GM12878 (cell line): ENCODE results near the gene FDX2. TPM values are rescaled to one million over a fixed set of nuclear protein-coding genes. Genes with fewer than 3 reads are reported as not detected.
A peak's percentile ranks its signal among the peaks of the same experiment; 100 is the strongest.

Source experiments
- ATAC-seq: fragments of 200-7000 bp; cut with Tn5 transposase; 3 replicates; pipeline ENCODE4 v1.9.1; 2020; ENCODE audit warnings: mild to moderate bottlenecking, moderate library complexity
- BruUV-seq: library from RNA; stranded (reverse); fragments of 400-500 nt; replicated peaks from 2 replicates; lab custom pipeline; 2021; lab: Mats Ljungman, UMichigan
- CTCF ChIA-PET: fragments of 300-600 bp; sonication (Branson Sonifier 250); formaldehyde crosslinking; extraction: SDS; loops from one replicate; lab custom pipeline; 2021; ENCODE audit warnings: inconsistent platforms; lab: Yijun Ruan, JAX
- POLR2A ChIA-PET: fragments of 350-600 bp; formaldehyde crosslinking; extraction: SDS; loops from one replicate; lab custom pipeline; 2021; ENCODE audit warnings: inconsistent platforms; lab: Charles Lee
- RAD21 ChIA-PET: fragments of 300-600 bp; sonication (Branson Sonifier 250); formaldehyde crosslinking; loops from one replicate; lab custom pipeline; 2023; ENCODE audit warnings: antibody characterized with exemption; ENCODE audit not compliant: unreplicated experiment; lab: Charles Lee
- SMC1A ChIA-PET: fragments of 300-600 bp; sonication (Branson Sonifier 250); formaldehyde crosslinking; loops from one replicate; lab custom pipeline; 2023; ENCODE audit not compliant: unreplicated experiment, uncharacterized antibody; lab: Charles Lee
- DNase-seq: peaks from one replicate; pipeline ENCODE4 v3.0.0-alpha.2; 2011; ENCODE audit warnings: low read depth, low spot score
- FAIRE-seq: peaks from 3 replicates; lab custom pipeline; 2011; peaks lifted over from hg19 to GRCh38; lab: Jason Lieb, UNC
- H2AFZ ChIP-seq: 2 replicates; pipeline ENCODE4 v1.6.0; 2011; ENCODE audit warnings: low read depth, low read length, control low read depth; ENCODE audit not compliant: control insufficient read depth
- H3K27ac ChIP-seq: 2 replicates; pipeline ENCODE4 v1.5.1; 2011; ENCODE audit warnings: control low read depth; ENCODE audit not compliant: control insufficient read depth, insufficient read depth
- H3K27me3 ChIP-seq, 2 experiments: replicated peaks in 1 of 2; 2 replicates each; pipeline versions ENCODE4 v1.6.0 to v1.6.1; 2011; ENCODE audit warnings: low read length in 1 of 2; ENCODE audit not compliant: control insufficient read depth in 2 of 2, insufficient read depth in 2 of 2
- H3K36me3 ChIP-seq, 2 experiments: 2 replicates each; pipeline ENCODE4 v1.5.1; 2011; ENCODE audit warnings: low read length in 1 of 2; ENCODE audit not compliant: control insufficient read depth in 2 of 2, insufficient read depth in 2 of 2
- H3K4me1 ChIP-seq: 2 replicates; pipeline ENCODE4 v1.6.1; 2011; ENCODE audit warnings: mild to moderate bottlenecking, low read length, moderate library complexity, mixed read lengths; ENCODE audit not compliant: control insufficient read depth, insufficient read depth
- H3K4me2 ChIP-seq: 2 replicates; pipeline ENCODE4 v1.6.0; 2011; ENCODE audit warnings: control low read depth; ENCODE audit not compliant: control insufficient read depth, insufficient read depth
- H3K4me3 ChIP-seq: fragments of 200-600 bp; sonication (generic); 2 replicates; pipeline ENCODE4 v1.5.1; 2016
- H3K79me2 ChIP-seq: 2 replicates; pipeline ENCODE4 v1.6.0; 2011; ENCODE audit warnings: low read length; ENCODE audit not compliant: control insufficient read depth, insufficient read depth
- H3K9ac ChIP-seq: 2 replicates; pipeline ENCODE4 v1.8.0; 2011; ENCODE audit warnings: low read length, control low read depth, mixed read lengths; ENCODE audit not compliant: control insufficient read depth, insufficient read depth
- H3K9me3 ChIP-seq: replicated peaks from 3 replicates; pipeline ENCODE4 v1.5.1; 2011; ENCODE audit warnings: mild to moderate bottlenecking, low read length; ENCODE audit not compliant: control insufficient read depth, insufficient read depth
- H4K20me1 ChIP-seq: 2 replicates; pipeline ENCODE4 v1.6.0; 2011; ENCODE audit not compliant: control insufficient read depth, insufficient read depth
- EGR1 ChIP-seq, 2 experiments: IDR thresholded peaks; 1 replicate in 1 of 2; 2 replicates in 1 of 2; pipeline ENCODE4 v1.6.1; 2011 to 2012; ENCODE audit warnings: low read depth in 2 of 2, low read length in 2 of 2, borderline replicate concordance in 1 of 2, mild to moderate bottlenecking in 1 of 2, moderate library complexity in 1 of 2
- EZH2 ChIP-seq: IDR thresholded peaks from 2 replicates; pipeline ENCODE4 v1.6.1; 2012; ENCODE audit warnings: low read depth, mild to moderate bottlenecking, control low read depth, inconsistent platforms, low read length, borderline replicate concordance; ENCODE audit not compliant: control insufficient read depth
- FOXK2 ChIP-seq: fragments of 450-650 bp; IDR thresholded peaks from 2 replicates; pipeline ENCODE4 v1.6.1; 2017; ENCODE audit warnings: mild to moderate bottlenecking, moderate library complexity
- HDAC6 ChIP-seq: fragments of 200-600 bp; sonication (generic); IDR thresholded peaks from one replicate; pipeline ENCODE4 v1.8.0; 2017; ENCODE audit warnings: antibody characterized with exemption; ENCODE audit not compliant: unreplicated experiment
- JUND ChIP-seq: IDR thresholded peaks from 2 replicates; pipeline ENCODE4 v1.6.1; 2012; ENCODE audit warnings: low read depth, mild to moderate bottlenecking, low read length, improper control_type of control experiment, moderate library complexity
- MTA3 ChIP-seq: IDR thresholded peaks from 2 replicates; pipeline ENCODE4 v1.6.1; 2012; ENCODE audit warnings: low read length, inconsistent platforms, borderline replicate concordance
- MXI1 ChIP-seq: fragments of 150-350 bp; IDR thresholded peaks from 2 replicates; pipeline ENCODE4 v1.6.1; 2011; ENCODE audit warnings: low read depth, mild to moderate bottlenecking, inconsistent platforms, low read length, improper control_type of control experiment
- SRF ChIP-seq, 2 experiments: IDR thresholded peaks; 2 replicates each; pipeline ENCODE4 v1.6.1; 2011; ENCODE audit warnings: low read depth in 2 of 2, low read length in 2 of 2, mild to moderate bottlenecking in 1 of 2, moderate library complexity in 1 of 2
- TCF7 ChIP-seq: IDR thresholded peaks from 2 replicates; pipeline ENCODE4 v1.6.1; 2014; ENCODE audit warnings: antibody characterized with exemption, borderline replicate concordance
- WGBS: methylation state at CpG from one replicate; pipeline ENCODE4 v1.1.6; 2016; ENCODE audit warnings: low lambda C conversion rate; ENCODE audit not compliant: insufficient replicate concordance, insufficient coverage; ENCODE audit errors: missing lambda C conversion rate; 5-methylcytosine and 5-hydroxymethylcytosine counted together
- in situ Hi-C: fragments of 300-500 bp; cut with MboI; formaldehyde crosslinking; loops from 9 replicates; pipeline ENCODE4 v1.14.3; 2018; ENCODE audit warnings: mixed read lengths
- intact Hi-C: fragments of 100-400 bp; cut with micrococcal nuclease; formaldehyde crosslinking; loops from one replicate; pipeline ENCODE4 v1.14.2; 2022; ENCODE audit not compliant: unreplicated experiment
- polyA plus RNA-seq, 11 experiments: library from polyadenylated mRNA; depleted of rRNA in 4 of 11; unstranded in 6 of 11; stranded (reverse) in 5 of 11; fragments of >200 nt; fragmentation: Nextera tagmentation in 4 of 11; fragmentation: Illumina TruSeq in 1 of 11; extraction: Ambion mirVana in 4 of 11; extraction: Trizol in 1 of 11; gene quantifications; 1 replicate in 1 of 11; 2 replicates in 10 of 11; pipeline versions ENCODE4 v1.2.1 to v1.2.3, GENCODE V29; 2011 to 2016; ENCODE audit warnings: inconsistent platforms in 2 of 11, missing spikeins in 2 of 11, low read depth in 1 of 11
- total RNA-seq, 4 experiments: library from RNA; depleted of rRNA in 3 of 4; stranded (reverse); fragments of >200 nt in 3 of 4; fragmentation: Illumina TruSeq in 1 of 4; extraction: Trizol in 1 of 4; gene quantifications; 2 replicates each; pipeline versions ENCODE4 v1.2.1 to v1.2.3, GENCODE V29; 2013 to 2021
- TF ChIP-seq, protein P1 (sequence below): fragments of 450-650 bp; formaldehyde crosslinking; IDR thresholded peaks from 2 replicates; pipeline ENCODE4 v1.4.0; 2020; ENCODE audit warnings: mild to moderate bottlenecking, moderate library complexity

FDX2 gene
- total and polyA plus RNA-seq, 10 of the 15 experiments (the other 5 are each of a cell fraction or from before 2014, with no cell fraction given) = 1.4 to 50.4 (median 24.7) TPM

- intact Hi-C loops = loop anchor here (5.0 kb wide), 1 partner anchor 58 kb away; the partner anchor contains the start of gene RAVER1
- no peak for FAIRE-seq
- in situ Hi-C loops = no loop called here
Observed at GRCh38 chr19:10274589-10274988, 41.2 kb downstream of the FDX2 start.

More at GRCh38 chr19:10274589-10274988, 41.2 kb downstream of the FDX2 start:
- Histone ChIP-seq H3K4me1 (no peaks in the 10 kb centered on the region; the same call in 1 of the 2 replicates), H3K9me3 (no peaks in the 10 kb centered on the region), H3K4me2 (peak overlapping the region; percentile 49), H3K27ac (0 out of 2 replicates have a peak overlapping the region, but pooled peaks have one; percentile 4), H3K79me2 (peaks cover 74% of the 10 kb centered on the region), H3K36me3 (peaks cover 13 to 14% of the 10 kb centered on the region in 2 experiments; a peak in 3 of 4 replicates), H3K27me3 (no peaks in the 10 kb centered on the region), H2AFZ (no peak overlapping the region), H3K4me3 (peak overlapping the region; percentile 57), H4K20me1 (no peaks in the 10 kb centered on the region), H3K9ac (peak overlapping the region; percentile 18; the same call in 1 of the 2 replicates)
- RAD21 ChIA-PET = interaction anchor here (0.6 to 6.0 kb wide), 4 partner anchors 13 to 131 kb away, joined by 4 to 119 read pairs (median 9); partner anchors contain the start of genes ICAM4 and ICAM5
- ATAC-seq (no peak), DNase-seq (no peak)
- no TSS peak for BruUV-seq
- TF ChIP-seq EZH2 = no peak
- no peak for TF ChIP-seq EGR1 (IDR thresholded peaks at IDR 0.05; ENCODE audit: borderline replicate concordance in 1 of 2, low read depth in 2 of 2, low read length in 2 of 2)
- TF ChIP-seq, protein P1, sequence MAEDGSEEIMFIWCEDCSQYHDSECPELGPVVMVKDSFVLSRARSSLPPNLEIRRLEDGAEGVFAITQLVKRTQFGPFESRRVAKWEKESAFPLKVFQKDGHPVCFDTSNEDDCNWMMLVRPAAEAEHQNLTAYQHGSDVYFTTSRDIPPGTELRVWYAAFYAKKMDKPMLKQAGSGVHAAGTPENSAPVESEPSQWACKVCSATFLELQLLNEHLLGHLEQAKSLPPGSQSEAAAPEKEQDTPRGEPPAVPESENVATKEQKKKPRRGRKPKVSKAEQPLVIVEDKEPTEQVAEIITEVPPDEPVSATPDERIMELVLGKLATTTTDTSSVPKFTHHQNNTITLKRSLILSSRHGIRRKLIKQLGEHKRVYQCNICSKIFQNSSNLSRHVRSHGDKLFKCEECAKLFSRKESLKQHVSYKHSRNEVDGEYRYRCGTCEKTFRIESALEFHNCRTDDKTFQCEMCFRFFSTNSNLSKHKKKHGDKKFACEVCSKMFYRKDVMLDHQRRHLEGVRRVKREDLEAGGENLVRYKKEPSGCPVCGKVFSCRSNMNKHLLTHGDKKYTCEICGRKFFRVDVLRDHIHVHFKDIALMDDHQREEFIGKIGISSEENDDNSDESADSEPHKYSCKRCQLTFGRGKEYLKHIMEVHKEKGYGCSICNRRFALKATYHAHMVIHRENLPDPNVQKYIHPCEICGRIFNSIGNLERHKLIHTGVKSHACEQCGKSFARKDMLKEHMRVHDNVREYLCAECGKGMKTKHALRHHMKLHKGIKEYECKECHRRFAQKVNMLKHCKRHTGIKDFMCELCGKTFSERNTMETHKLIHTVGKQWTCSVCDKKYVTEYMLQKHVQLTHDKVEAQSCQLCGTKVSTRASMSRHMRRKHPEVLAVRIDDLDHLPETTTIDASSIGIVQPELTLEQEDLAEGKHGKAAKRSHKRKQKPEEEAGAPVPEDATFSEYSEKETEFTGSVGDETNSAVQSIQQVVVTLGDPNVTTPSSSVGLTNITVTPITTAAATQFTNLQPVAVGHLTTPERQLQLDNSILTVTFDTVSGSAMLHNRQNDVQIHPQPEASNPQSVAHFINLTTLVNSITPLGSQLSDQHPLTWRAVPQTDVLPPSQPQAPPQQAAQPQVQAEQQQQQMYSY = no peak
- TF ChIP-seq SRF (IDR thresholded peaks at IDR 0.05; ENCODE audit: low read depth in 2 of 2, low read length in 2 of 2) = no peak
- no peak for TF ChIP-seq HDAC6
- no peak for TF ChIP-seq MTA3
- TF ChIP-seq JUND = no peak
- no peak for TF ChIP-seq FOXK2
- TF ChIP-seq MXI1 = no peak
- TF ChIP-seq TCF7 = no peak
- WGBS = 80% methylated on average over 10 of the region's 10 CpGs
- POLR2A ChIA-PET = interaction anchor here (0.6 to 4.7 kb wide), 6 partner anchors 14 to 624 kb away, joined by 3 to 32 read pairs (median 4); partner anchors contain the start of gene ICAM5
- SMC1A ChIA-PET = interaction anchor here (1.0 to 8.5 kb wide), 7 partner anchors 12 to 116 kb away, joined by 3 to 158 read pairs (median 5); partner anchors contain the start of genes ICAM4, ICAM5 and TYK2
- CTCF ChIA-PET = interaction anchor here (0.6 to 11.2 kb wide), 4 partner anchors 15 to 339 kb away, joined by 3 to 370 read pairs (median 4); partner anchors contain the start of genes ICAM5 and TYK2
